Mesenchymal stem cell (in vitro differentiated cells and primary cell): ENCODE measurements around the gene C16orf95.

Experiments used
- DNase-seq: peaks from one replicate; pipeline ENCODE4 v3.0.0-alpha.2; 2013
- H2AFZ ChIP-seq: one replicate; pipeline ENCODE4 v1.6.1; 2013; ENCODE audit warnings: low read depth, mild to moderate bottlenecking, control low read depth, inconsistent platforms, low read length, moderate library complexity
- H2AK5ac ChIP-seq: 2 replicates; pipeline ENCODE4 v1.6.1; 2013; ENCODE audit warnings: low read length, moderate library complexity, mild to moderate bottlenecking, inconsistent platforms; ENCODE audit not compliant: severe bottlenecking
- H2BK120ac ChIP-seq: one replicate; pipeline ENCODE4 v1.6.1; 2013; ENCODE audit warnings: low read depth, mild to moderate bottlenecking, inconsistent platforms, low read length, moderate library complexity
- H2BK12ac ChIP-seq, 2 experiments: one replicate each; pipeline ENCODE4 v1.6.1; 2013; ENCODE audit warnings: inconsistent platforms in 2 of 2, low read length in 2 of 2, mild to moderate bottlenecking in 2 of 2, moderate library complexity in 2 of 2, control low read depth in 1 of 2
- H2BK15ac ChIP-seq: one replicate; pipeline ENCODE4 v1.6.1; 2013; ENCODE audit warnings: mild to moderate bottlenecking, low read depth, inconsistent platforms; ENCODE audit not compliant: poor library complexity, severe bottlenecking
- H2BK5ac ChIP-seq: 2 replicates; pipeline ENCODE4 v1.6.1; 2013; ENCODE audit warnings: low read depth, mild to moderate bottlenecking, low read length, control low read depth, inconsistent platforms; ENCODE audit not compliant: poor library complexity, severe bottlenecking
- H3K14ac ChIP-seq, 2 experiments: one replicate each; pipeline ENCODE4 v1.6.1; 2013; ENCODE audit warnings: inconsistent platforms in 2 of 2, low read length in 2 of 2, control low read depth in 1 of 2, mild to moderate bottlenecking in 1 of 2, moderate library complexity in 1 of 2
- H3K18ac ChIP-seq, 2 experiments: one replicate each; pipeline ENCODE4 v1.6.1; 2013; ENCODE audit warnings: inconsistent platforms in 2 of 2, low read length in 2 of 2, control low read depth in 1 of 2, low read depth in 1 of 2, mild to moderate bottlenecking in 1 of 2
- H3K23ac ChIP-seq, 2 experiments: one replicate each; pipeline ENCODE4 v1.6.1; 2013; ENCODE audit warnings: inconsistent platforms in 2 of 2, low read length in 2 of 2, mild to moderate bottlenecking in 2 of 2, moderate library complexity in 2 of 2, control low read depth in 1 of 2
- H3K27ac ChIP-seq: 2 replicates; pipeline ENCODE4 v1.5.1; 2013; ENCODE audit warnings: mild to moderate bottlenecking, moderate library complexity, low read length, control low read depth, inconsistent platforms; ENCODE audit not compliant: poor library complexity, severe bottlenecking
- H3K27me3 ChIP-seq, 2 experiments: 2 replicates each; pipeline versions ENCODE4 v1.6.1 to v1.7.0; 2013; ENCODE audit warnings: low read length in 2 of 2, mild to moderate bottlenecking in 2 of 2, moderate library complexity in 2 of 2, control low read depth in 1 of 2, inconsistent platforms in 1 of 2; ENCODE audit not compliant: control insufficient read depth in 1 of 2, insufficient read depth in 1 of 2
- H3K36me3 ChIP-seq, 2 experiments: 2 replicates each; pipeline versions ENCODE4 v1.6.1 to v1.7.0; 2013; ENCODE audit warnings: low read length in 2 of 2, control low read depth in 1 of 2, inconsistent platforms in 1 of 2, low read depth in 1 of 2, mild to moderate bottlenecking in 1 of 2; ENCODE audit not compliant: insufficient read depth in 2 of 2, control insufficient read depth in 1 of 2
- H3K4ac ChIP-seq, 2 experiments: one replicate each; pipeline ENCODE4 v1.6.1; 2013; ENCODE audit warnings: inconsistent platforms in 2 of 2, low read length in 2 of 2, mild to moderate bottlenecking in 2 of 2, moderate library complexity in 2 of 2, control low read depth in 1 of 2, low read depth in 1 of 2
- H3K4me1 ChIP-seq: 2 replicates; pipeline ENCODE4 v1.6.1; 2013; ENCODE audit warnings: low read depth, low read length, control low read depth; ENCODE audit not compliant: control insufficient read depth, insufficient read depth
- H3K4me2 ChIP-seq: 2 replicates; pipeline ENCODE4 v1.6.1; 2013; ENCODE audit warnings: low read length, mild to moderate bottlenecking, inconsistent platforms; ENCODE audit not compliant: poor library complexity, severe bottlenecking
- H3K4me3 ChIP-seq, 2 experiments: 2 replicates each; pipeline versions ENCODE4 v1.5.1 to v1.7.0; 2013; ENCODE audit warnings: low read length in 2 of 2, mild to moderate bottlenecking in 2 of 2, control low read depth in 1 of 2, low read depth in 1 of 2; ENCODE audit not compliant: insufficient read depth in 1 of 2
- H3K79me1 ChIP-seq: replicated peaks from 2 replicates; pipeline ENCODE4 v1.6.1; 2013; ENCODE audit warnings: mild to moderate bottlenecking, control low read depth, low read length, inconsistent platforms; ENCODE audit not compliant: poor library complexity, severe bottlenecking
- H3K9ac ChIP-seq: 2 replicates; pipeline ENCODE4 v1.7.0; 2013; ENCODE audit warnings: mild to moderate bottlenecking, low read length, moderate library complexity
- H3K9me3 ChIP-seq: 2 replicates; pipeline ENCODE4 v1.7.0; 2013; ENCODE audit warnings: mild to moderate bottlenecking, low read length; ENCODE audit not compliant: control insufficient read depth
- H4K8ac ChIP-seq: one replicate; pipeline ENCODE4 v1.6.1; 2013; ENCODE audit warnings: inconsistent platforms, mild to moderate bottlenecking, low read length, moderate library complexity
- H4K91ac ChIP-seq: one replicate; pipeline ENCODE4 v1.6.1; 2013; ENCODE audit warnings: mild to moderate bottlenecking, low read length, inconsistent platforms
- WGBS: methylation state at CpG from one replicate; pipeline ENCODE4 v1.1.7; 2013; ENCODE audit warnings: mixed read lengths; 5-methylcytosine and 5-hydroxymethylcytosine counted together

C16orf95 gene

GRCh38 chr16:87333581-87334331, 16.6 kb upstream of the C16orf95 start:
- H2BK15ac ChIP-seq, result no peak overlapping the region
- no peaks in the 10 kb centered on the region for H3K27me3 ChIP-seq
- H3K9ac ChIP-seq, result no peak overlapping the region
- H3K36me3 ChIP-seq, result peaks cover 80 to 91% of the 10 kb centered on the region in 2 experiments
- H2AFZ ChIP-seq, result no peak overlapping the region
- no peak overlapping the region for H3K4ac ChIP-seq
- no peak overlapping the region for H2AK5ac ChIP-seq
- H3K14ac ChIP-seq, result no peak overlapping the region
- H3K9me3 ChIP-seq, result no peaks in the 10 kb centered on the region
- no peak overlapping the region for H3K23ac ChIP-seq
- peaks cover 4% of the 10 kb centered on the region for H3K4me1 ChIP-seq
- no peak overlapping the region for H4K91ac ChIP-seq
- H3K79me1 ChIP-seq, result peaks cover 51% of the 10 kb centered on the region
- H3K27ac ChIP-seq, result no peak overlapping the region
- H3K4me2 ChIP-seq, result no peak overlapping the region
- no peak overlapping the region for H3K18ac ChIP-seq
- H3K4me3 ChIP-seq, result no peak overlapping the region
- no peak overlapping the region for H2BK120ac ChIP-seq
- no peak for DNase-seq
- no peak overlapping the region for H4K8ac ChIP-seq
- WGBS, result 97% methylated on average over 41 of the region's 41 CpGs
- no peak overlapping the region for H2BK12ac ChIP-seq
- H2BK5ac ChIP-seq, result no peak overlapping the region

GRCh38 chr16:87333101-87333500, 15.9 kb upstream of the C16orf95 start:
- H3K27me3 ChIP-seq, result no peaks in the 10 kb centered on the region
- H3K9ac ChIP-seq, result no peak overlapping the region
- peaks cover 4% of the 10 kb centered on the region for H3K4me1 ChIP-seq
- WGBS, result 93% methylated on average over 15 of the region's 15 CpGs
- H3K18ac ChIP-seq, result no peak overlapping the region
- H3K79me1 ChIP-seq, result peaks cover 53% of the 10 kb centered on the region
- no peak overlapping the region for H3K4me2 ChIP-seq
- H3K4me3 ChIP-seq, result no peak overlapping the region
- H2AK5ac ChIP-seq, result no peak overlapping the region
- no peak overlapping the region for H3K14ac ChIP-seq
- no peak overlapping the region for H2BK15ac ChIP-seq
- H2BK120ac ChIP-seq, result no peak overlapping the region
- H3K4ac ChIP-seq, result no peak overlapping the region
- no peak for DNase-seq
- no peak overlapping the region for H4K8ac ChIP-seq
- no peaks in the 10 kb centered on the region for H3K9me3 ChIP-seq
- no peak overlapping the region for H2BK5ac ChIP-seq
- H3K23ac ChIP-seq, result no peak overlapping the region
- H2BK12ac ChIP-seq, result no peak overlapping the region
- H2AFZ ChIP-seq, result no peak overlapping the region
- no peak overlapping the region for H4K91ac ChIP-seq
- peaks cover 80 to 92% of the 10 kb centered on the region in 2 experiments for H3K36me3 ChIP-seq
- no peak overlapping the region for H3K27ac ChIP-seq

DNA sequence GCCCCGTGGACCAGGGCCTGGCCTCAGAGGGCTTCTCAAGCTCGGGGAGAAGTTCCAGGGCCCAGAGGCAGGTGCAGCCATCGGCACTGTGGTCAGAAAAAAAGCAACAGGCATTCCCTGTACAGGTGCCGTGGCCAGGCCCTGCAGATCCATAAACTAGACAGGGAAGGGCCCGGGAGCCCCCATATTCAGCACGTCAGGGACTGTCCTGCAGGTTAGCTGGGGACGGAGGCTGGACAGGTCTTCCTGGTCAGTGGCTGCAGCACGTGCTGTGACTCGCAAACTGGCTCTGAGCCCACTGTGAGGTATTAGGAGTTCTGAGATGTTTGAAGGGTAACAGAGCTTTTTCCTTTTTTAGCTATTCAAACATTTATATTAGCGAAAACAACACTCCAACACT, 15.0 kb upstream of the C16orf95 start:
- peak; percentile 32 for DNase-seq
- no peak overlapping the region for H2AK5ac ChIP-seq
- H3K27me3 ChIP-seq, result no peaks in the 10 kb centered on the region
- no peak overlapping the region for H3K9ac ChIP-seq
- no peak overlapping the region for H4K91ac ChIP-seq
- no peak overlapping the region for H2BK15ac ChIP-seq
- H3K9me3 ChIP-seq, result no peaks in the 10 kb centered on the region
- H3K23ac ChIP-seq, result no peak overlapping the region
- H3K36me3 ChIP-seq, result peaks cover 87 to 91% of the 10 kb centered on the region in 2 experiments
- WGBS, result 83% methylated on average over 9 of the region's 10 CpGs
- H3K14ac ChIP-seq, result no peak overlapping the region
- no peak overlapping the region for H2BK12ac ChIP-seq
- peaks cover 4% of the 10 kb centered on the region for H3K4me1 ChIP-seq
- no peak overlapping the region for H2AFZ ChIP-seq
- H3K18ac ChIP-seq, result no peak overlapping the region
- H3K79me1 ChIP-seq, result peaks cover 53% of the 10 kb centered on the region
- no peak overlapping the region for H3K4me3 ChIP-seq
- H2BK120ac ChIP-seq, result no peak overlapping the region
- no peak overlapping the region for H3K4me2 ChIP-seq
- no peak overlapping the region for H4K8ac ChIP-seq
- no peak overlapping the region for H3K27ac ChIP-seq
- H3K4ac ChIP-seq, result peak overlapping the region in 1 of 2 experiments; percentile 21
- H2BK5ac ChIP-seq, result no peak overlapping the region

- Histone ChIP-seq H2BK12ac (peak overlapping the region in 1 of 2 experiments; percentile 13), H2BK15ac (no peak overlapping the region), H2BK5ac (no peak overlapping the region), H4K8ac (no peak overlapping the region), H3K23ac (no peak overlapping the region), H3K27ac (no peak overlapping the region), H2AFZ (no peak overlapping the region), H3K9me3 (no peaks in the 10 kb centered on the region), H3K27me3 (no peaks in the 10 kb centered on the region), H3K4me2 (no peak overlapping the region), H2AK5ac (no peak overlapping the region), H3K18ac (no peak overlapping the region), H3K14ac (no peak overlapping the region), H4K91ac (no peak overlapping the region), H3K9ac (no peak overlapping the region), H3K79me1 (peaks cover 49% of the 10 kb centered on the region), H3K4me1 (peaks cover 7% of the 10 kb centered on the region), H3K4me3 (no peak overlapping the region), H3K36me3 (peaks cover 89 to 93% of the 10 kb centered on the region in 2 experiments), H3K4ac (no peak overlapping the region), H2BK120ac (no peak overlapping the region)
- DNase-seq, result no peak
- WGBS, result 86% methylated on average over 31 of the region's 31 CpGs
Observed at GRCh38 chr16:87331241-87331801, 14.1 kb upstream of the C16orf95 start.
